HG03280 (cell line): Measurements from ENCODE around the gene CARM1.

Experiments
- ATAC-seq: cut with Tn5 transposase; IDR thresholded peaks from one replicate; pipeline ENCODE4 v1.9.1; 2021; ENCODE audit warnings: mild to moderate bottlenecking, moderate library complexity; ENCODE audit not compliant: unreplicated experiment

Gene CARM1

DNA sequence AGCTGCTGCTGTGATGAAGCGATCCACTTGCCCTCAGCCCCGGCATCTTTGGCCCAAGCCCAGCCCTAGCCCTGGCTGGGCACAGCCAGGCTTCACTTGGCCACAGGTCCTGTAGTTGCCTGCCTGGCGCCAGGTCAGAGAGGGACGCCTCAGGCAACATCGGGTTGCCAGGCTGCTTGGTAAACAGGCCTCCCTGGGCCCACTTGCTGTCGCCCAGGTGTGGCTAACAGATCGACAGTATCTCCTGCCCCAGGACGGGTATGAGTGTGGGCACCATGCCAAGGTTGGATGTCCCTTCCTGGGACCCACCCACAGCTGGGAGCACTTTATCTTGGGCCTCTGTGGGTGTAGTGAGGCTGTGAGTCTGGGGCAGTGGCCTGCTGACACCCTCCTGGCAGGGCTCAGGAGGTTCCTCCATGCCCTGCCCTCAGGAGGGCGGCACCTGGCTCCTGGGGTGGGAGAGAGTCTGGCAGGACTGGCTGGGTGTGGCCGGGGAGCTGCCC is 27.8 kb downstream of the CARM1 start:
- no peak for ATAC-seq

DNA sequence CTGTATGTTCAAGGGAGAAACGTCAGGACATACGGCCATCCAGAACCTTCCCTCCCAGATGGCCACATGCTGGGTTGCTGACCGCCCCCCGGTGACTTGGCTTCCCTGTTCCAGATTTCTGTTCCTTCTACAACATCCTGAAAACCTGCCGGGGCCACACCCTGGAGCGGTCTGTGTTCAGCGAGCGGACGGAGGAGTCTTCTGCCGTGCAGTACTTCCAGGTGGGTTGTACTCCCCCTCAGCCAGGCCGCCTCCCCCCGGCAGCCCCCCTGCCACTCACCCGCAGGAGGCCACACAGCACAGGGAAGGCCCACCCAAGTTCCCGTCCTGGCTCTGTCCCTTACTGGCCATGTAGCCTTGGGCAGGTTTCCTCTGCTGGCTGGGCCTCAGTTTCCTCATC is 36.6 kb downstream of the CARM1 start:
- no peak for ATAC-seq

DNA sequence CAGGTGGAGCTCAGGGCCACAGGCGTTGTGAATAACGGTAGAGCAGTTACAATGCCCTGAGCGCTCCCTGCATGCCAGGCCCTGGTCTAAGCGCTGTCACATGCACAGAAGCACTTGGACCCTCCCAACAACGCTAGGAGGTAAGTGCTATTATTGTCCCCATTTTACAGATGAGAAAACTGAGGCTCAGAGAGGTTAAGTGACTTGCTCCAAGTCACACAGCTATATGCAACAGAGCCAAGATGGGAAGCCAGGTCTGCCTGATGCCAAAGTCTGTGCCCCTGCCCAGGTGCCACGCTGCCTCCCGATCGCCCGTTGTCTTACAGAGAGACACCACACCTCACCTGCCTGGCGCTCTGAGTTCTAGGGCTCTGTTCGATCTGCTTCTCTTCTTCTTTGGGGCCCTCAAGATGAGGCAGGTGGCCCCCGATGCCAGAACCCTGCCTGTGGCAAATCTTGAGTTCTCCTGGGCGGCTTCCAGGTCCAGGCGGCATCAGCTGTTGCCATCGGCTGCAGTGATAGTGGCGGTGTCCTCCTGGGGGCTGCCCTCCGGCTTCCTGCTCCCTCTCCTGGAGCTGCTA is 37.1 kb downstream of the CARM1 start:
- no peak for ATAC-seq

DNA sequence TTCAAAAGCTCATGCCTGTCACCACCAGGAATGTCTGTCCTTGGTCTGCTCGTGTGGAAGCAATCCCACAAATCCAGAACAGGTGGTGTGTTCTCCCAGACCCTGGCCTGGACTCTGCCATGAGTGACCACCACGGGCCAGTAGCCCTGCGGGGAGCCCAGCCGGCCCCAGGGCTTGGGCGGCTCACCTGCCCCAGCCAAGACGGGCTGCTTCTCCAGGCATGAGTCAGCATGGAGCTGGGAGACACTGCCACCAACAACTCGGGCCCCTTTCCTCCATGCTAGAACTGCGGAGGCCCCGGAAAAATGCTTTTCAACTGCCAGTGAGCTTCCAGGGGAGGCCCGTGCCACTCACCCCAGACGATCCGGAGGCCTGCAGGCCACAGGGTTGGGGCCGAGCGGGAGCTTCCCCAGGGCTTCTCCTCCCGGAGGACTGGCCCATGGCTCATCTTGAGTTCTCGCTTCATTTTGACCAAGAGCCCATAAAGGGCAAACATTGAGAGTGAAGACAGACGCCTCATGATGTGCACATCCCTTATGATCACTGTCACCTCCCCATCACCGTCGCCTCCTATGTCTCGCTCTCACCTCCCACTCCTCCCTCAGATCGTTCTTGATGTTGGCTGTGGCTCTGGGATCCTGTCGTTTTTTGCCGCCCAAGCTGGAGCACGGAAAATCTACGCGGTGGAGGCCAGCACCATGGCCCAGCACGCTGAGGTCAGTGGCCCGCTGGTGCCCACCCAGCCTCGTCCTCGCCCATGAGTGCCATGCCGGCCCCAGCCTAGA is 40.4 kb downstream of the CARM1 start:
- no peak for ATAC-seq

DNA sequence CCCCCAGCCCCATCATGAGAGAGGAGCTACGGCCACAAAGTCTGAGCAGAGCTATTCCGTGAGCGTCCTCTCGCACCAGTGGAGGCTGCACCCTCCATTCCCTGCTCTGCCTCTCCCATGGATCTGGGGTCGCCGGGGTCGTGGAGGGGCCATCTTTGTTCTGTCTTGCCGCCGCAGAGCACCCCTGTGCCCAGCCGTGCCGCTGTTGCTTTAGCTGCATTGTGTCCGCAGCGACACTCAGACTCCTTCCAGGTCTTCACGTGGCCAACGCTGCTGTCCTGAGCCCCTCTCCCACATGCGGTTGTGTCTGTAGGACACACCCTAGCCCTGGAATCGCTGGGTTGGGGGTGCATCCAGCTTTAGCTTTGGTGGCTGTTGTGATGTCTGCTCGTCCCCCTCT is 41.3 kb downstream of the CARM1 start:
- ATAC-seq, result no peak

DNA sequence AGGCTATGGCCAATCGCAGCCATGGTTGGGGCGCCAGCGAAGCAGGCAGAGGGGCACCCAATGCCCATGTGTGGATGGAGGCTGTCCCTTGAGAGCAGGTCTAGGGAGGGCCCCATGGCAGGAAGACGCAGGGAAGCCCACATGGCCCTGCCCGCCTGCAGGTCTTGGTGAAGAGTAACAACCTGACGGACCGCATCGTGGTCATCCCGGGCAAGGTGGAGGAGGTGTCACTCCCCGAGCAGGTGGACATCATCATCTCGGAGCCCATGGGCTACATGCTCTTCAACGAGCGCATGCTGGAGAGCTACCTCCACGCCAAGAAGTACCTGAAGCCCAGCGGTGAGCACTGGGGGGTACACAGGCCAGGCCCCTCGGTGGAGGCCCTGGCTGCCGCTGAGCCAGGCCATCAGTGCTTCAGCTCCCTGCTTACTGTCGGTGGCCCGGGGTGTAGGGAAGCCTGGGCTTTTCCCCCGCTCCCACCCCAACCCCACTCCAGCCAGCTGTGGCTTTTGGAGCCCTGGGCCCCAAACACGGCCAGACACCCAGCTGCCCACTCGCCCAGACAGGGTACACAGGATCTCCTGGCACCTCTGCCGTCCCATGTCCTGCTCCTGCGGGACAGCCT is 42.5 kb downstream of the CARM1 start:
- ATAC-seq, result no peak

DNA sequence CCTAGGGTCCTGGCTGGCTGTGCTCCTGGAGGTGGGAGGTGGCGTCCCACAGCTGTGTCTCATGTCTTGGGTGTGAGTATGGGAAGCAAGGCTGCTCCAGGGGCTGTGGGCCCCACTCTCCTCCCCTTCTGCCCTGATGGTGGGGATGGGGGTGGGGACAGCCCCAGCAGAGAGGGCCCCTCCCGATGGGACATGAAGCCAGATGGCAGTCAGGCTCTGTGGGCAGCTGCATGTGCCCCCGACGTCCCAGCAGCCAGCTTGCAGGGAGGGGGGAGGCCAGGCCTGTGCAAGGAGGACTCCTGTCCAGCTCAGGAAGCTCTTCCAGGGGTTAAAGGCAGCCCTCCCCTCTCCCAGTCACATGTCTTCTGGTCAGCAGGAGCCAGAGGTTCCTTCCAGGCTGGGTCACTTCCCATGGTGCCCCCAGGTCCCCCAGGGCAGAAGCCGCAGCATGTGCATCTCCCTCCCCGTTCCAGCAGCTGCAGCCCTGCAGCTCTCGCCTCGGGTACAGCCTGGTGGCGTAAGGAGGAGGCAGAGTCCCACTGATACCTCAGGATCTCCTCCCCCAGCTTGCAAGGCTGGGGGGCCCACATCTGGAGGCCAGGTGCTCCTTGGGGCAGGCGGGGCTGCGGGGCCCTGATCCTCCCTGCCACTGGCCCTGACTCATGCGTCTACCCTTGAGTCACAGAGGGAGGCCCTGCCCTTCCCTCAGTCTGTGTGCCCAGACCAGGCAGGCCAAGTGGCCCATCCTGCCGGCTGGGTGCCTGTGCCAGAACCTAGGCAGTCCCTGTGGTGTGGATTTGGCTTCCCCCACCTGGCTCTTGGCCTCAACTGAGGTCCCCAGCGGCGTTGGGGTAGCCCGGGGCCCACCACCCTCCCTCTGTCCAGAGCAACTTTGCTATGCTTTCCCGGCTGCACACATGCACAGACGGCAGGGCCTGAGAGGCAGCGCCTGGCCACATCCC is 44.1 kb downstream of the CARM1 start:
- no peak for ATAC-seq

DNA sequence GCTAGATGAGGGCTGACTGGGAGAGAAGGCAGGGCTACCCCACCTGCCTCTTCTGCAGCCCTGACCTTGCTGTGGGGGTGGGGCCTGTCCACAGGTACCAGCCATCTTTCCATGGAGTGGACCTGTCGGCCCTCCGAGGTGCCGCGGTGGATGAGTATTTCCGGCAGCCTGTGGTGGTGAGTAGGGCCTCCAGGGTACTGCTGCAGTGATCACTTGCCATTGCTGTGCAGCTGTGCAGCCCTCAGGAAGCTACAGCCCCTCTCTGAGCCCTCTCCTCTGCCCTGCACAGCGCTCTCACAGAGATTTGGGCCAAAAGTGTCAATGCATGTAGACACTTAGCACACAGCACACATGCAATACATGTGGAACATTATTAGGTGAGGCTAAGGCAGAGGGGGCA is 45.2 kb downstream of the CARM1 start:
- no peak for ATAC-seq

DNA sequence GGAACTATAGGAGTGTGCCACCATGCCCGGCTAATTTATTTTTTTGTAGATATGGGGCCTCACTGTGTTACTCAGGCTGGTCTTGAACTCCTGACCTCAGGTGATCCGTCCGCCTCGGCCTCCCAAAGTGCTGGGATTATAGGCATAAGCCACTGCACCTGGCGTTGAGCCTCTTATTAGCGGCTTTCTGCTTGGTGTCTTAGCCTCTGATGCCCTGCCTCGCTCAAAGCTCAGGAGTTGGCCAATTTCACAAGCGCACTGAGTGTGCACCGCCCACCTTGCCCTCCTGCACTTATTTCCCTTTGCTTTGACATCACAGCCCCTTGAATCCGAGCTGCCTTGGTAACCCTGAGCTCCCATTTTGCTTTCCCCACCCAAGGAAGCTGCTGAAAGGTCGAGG is 47.0 kb downstream of the CARM1 start:
- ATAC-seq, result no peak

DNA sequence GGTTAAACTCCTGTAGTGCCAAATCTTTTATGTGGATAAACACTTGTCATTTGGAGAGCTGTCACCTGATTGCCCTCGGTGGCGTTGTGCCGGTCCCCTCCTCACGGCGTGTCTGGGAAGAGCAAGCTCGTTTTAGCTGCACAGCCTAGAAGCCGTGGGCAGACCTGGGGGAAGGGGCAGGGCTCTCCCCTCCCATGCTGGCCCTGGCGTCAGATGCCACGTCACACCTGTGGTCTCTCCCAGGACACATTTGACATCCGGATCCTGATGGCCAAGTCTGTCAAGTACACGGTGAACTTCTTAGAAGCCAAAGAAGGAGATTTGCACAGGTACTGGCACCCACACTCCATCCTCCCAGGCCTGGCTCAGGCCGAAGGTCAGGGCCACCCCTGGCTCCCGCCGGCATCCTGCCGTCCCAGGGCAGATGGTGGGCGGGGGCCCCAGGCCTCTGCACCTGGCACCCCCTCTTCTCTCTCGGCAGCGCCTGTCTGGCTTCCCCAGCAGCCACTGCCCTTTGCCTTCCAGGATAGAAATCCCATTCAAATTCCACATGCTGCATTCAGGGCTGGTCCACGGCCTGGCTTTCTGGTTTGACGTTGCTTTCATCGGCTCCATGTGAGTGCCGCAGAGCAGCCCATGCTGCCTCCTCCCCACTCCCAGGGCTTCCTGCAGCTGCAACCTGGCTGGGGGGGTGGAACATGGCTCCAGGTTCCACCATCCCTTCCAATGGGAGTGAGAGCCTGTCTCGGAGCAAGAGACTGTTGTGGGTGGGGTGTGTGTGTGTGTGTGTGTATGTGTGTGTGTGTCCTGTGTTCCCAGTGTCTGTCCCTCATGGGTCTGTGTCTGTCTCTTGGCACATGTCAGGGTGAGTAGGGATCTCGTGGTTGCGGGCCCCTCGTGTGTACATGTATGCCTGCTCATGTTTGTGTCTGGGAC is 48.3 kb downstream of the CARM1 start:
- no peak for ATAC-seq

DNA sequence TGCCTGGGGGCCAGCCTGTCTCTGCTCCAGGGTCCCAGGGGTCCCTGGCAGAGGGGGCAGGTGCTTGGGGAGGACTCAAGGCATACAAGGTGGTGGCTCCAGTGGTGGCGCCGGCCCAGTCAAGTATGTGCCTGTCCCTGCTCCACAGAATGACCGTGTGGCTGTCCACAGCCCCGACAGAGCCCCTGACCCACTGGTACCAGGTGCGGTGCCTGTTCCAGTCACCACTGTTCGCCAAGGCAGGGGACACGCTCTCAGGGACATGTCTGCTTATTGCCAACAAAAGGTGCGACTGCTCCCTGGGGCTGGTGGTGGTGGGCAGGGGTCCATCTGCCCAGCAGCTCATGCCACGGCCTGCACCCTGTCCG is 48.9 kb downstream of the CARM1 start:
- no peak for ATAC-seq

DNA sequence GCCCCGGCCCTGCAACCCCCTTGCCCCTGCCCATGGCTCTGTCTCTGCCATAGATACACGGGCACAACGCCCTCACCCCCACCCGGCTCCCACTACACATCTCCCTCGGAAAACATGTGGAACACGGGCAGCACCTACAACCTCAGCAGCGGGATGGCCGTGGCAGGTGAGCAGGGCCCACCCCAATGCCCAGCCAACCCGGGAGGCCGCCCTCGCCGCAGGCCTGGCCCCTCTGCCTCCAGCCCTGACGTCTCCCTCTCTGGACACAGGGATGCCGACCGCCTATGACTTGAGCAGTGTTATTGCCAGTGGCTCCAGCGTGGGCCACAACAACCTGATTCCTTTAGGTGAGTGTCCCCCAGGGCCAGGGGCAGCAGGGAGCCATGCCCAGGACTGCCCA is 49.4 kb downstream of the CARM1 start:
- no peak for ATAC-seq

DNA sequence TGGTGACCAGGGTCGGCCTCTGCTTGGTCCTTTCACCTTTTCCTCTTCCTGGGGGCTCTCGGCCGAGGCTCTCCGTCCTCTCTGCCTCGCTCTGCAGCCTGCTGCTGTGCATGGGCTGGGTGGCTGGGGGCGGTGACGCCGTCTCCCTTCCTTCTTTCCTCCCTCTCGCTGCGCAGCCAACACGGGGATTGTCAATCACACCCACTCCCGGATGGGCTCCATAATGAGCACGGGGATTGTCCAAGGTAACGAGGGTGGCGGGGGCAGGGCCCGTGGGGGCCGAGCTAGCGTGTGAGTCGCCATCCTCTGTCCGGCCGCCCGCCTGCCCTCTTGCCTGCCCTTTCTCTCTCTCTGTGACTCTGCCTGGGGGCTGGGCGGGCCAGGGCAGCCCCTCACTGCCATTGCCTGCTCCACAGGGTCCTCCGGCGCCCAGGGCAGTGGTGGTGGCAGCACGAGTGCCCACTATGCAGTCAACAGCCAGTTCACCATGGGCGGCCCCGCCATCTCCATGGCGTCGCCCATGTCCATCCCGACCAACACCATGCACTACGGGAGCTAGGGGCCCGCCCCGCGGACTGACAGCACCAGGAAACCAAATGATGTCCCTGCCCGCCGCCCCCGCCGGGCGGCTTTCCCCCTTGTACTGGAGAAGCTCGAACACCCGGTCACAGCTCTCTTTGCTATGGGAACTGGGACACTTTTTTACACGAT is 50.0 kb downstream of the CARM1 start:
- no peak for ATAC-seq

DNA sequence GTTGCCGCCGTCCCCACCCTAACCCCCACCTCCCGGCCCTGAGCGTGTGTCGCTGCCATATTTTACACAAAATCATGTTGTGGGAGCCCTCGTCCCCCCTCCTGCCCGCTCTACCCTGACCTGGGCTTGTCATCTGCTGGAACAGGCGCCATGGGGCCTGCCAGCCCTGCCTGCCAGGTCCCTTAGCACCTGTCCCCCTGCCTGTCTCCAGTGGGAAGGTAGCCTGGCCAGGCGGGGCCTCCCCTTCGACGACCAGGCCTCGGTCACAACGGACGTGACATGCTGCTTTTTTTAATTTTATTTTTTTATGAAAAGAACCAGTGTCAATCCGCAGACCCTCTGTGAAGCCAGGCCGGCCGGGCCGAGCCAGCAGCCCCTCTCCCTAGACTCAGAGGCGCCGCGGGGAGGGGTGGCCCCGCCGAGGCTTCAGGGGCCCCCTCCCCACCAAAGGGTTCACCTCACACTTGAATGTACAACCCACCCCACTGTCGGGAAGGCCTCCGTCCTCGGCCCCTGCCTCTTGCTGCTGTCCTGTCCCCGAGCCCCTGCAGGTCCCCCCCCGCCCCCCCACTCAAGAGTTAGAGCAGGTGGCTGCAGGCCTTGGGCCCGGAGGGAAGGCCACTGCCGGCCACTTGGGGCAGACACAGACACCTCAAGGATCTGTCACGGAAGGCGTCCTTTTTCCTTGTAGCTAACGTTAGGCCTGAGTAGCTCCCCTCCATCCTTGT is 50.7 kb downstream of the CARM1 start:
- no peak for ATAC-seq

DNA sequence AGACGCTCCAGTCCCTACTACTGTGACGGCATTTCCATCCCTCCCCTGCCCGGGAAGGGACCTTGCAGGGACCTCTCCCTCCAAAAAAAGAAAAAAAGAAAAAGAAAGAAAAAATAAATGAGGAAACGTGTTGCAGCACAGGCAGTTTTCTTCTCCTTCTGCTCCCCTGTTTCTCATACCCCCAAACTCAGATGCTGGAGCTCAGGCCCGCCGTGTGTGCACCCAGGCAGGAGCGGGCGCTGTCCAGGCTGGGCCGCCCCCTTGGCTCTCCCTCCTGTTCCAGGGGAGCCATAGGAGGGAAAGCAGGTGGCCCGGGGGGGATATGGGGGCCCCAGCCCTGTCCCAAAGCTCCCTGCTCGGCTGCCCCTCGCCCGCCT is 51.3 kb downstream of the CARM1 start:
- no peak for ATAC-seq

DNA sequence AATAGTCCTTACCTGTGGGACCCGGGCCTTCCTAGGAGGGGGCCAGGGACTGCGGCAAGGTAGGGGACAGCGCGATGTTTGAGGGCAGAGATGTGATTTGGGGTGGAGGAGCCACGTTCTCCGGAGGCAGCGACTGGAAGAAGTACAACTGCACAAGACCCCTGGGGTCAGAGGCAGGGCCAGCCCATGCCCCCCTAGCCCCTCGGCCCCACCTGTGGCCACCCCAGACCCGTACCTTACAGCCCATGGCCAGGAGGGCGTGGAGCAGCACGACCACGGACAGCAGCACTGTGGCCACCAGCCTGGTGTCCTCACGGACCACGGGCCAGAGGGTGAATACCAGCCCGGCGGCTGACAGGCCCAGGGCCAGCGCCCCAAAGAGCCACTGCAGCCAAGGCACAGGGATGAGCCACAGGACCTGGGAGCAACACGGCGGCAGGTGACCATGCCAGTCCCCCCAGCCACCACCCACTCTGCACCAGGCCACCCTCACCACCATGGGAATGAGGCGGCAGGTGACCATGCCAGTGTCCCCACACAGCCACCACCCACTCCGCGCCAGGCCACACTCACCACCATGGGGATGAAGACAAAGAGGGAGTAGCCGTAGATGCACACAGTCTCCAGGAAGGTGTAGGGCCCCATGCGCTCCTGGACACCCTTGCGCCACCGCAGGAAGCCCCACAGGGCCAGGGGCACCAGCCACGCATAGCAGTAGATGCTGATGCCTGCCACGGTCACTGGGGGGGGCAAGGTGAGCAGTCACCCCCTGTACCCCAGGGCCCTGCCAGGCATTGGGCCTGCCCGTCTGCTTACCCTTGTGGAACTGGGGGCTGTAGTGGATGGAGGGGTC is 52.1 kb downstream of the CARM1 start:
- ATAC-seq, result no peak

DNA sequence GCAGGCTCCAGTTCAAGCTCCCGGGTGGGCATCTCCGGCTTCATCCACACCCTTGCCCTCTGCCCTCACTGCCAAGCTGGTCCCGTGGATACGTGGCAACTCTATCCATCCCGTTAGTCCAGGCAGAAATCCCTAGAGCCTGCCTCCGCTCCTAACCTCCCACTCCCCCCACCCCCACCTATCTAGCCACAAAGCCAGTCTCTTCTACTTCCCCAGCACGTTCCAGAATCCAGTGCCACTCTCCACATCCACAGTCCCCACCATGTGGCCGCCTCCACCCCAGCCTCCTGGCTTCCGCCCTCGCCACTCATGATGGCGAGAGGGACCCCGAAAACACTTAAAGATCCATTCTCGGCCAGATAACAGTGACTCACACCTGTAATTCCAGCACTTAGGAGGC is 53.2 kb downstream of the CARM1 start:
- ATAC-seq, result no peak
